Heart left ventricle (tissue), 13 donors: ENCODE data around the gene VPS45.

ENCODE experiments used
- POLR2A ChIP-seq, 2 donors: fragments of 450-650 bp; IDR thresholded peaks; one replicate each; pipeline ENCODE4 v1.6.1; 2017; ENCODE audit warnings: antibody characterized with exemption in 2 of 2, mild to moderate bottlenecking in 2 of 2, moderate library complexity in 2 of 2
- TF ChIP-seq, protein P1 (sequence below), 12 donors: fragments of 200-600 bp; sonication (generic) in 4 of 12; IDR thresholded peaks; one replicate each; pipeline versions ENCODE4 v1.5.0 to v1.8.0; 2018 to 2022; ENCODE audit warnings: antibody characterized with exemption in 12 of 12, mild to moderate bottlenecking in 5 of 12
- donor health status: ischemic (EF 13 %, LVEDD 7.1; RV severe dilation, severe dysfunction).
- donor health status: DM: no; HTN: yes; CAD: no.
- donor health status: DM: no; HTN: no; CAD: no.
- donor health status: ischemic (EF 25% LVEDD 6.9; RV normal size, moderate dysfunction).
- donor health status: ischemic (EF 25% LVEDD 5.7; RV mildly dilated, moderate dysfunction).
- donor health status: ischemic (EF 35%, LVEDD 5.7; RV mildly dilated, moderate dysfunction).
- donor health status: nonischemic (EF 11% LVEDD 7.7; RV severe dilation, severe dysfunction).
- donor health status: DM: yes; HTN: yes; CAD: no.
- donor health status: PGD.
- donor health status: ischemic (EF 29% LVEDD 5.4; RV normal size, mild dysfunction).
- donor health status: nonischemic (EF 23%, LVEDD 6.1; RV moderate dilation, normal function).

DNA sequence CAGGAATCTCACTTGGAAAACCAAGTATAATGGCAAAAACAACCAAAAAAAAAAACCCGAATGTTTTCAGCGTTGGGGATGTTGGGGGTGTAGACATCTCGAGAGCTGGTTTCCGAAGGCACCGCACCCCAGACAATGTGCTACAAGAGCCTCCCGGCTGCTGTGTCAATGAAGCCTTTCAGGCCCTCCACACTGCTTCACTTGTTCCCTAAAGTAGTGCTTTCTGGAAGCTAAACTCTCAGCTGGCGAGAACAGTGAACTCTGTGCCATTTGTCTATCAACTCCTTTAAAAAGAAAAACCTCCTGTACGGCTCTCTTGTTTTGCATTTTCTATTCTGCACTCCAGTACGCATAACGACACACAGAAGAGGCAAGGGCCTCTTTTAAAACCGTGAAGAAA is 114.7 kb downstream of the VPS45 start:
- TF ChIP-seq, protein P1, sequence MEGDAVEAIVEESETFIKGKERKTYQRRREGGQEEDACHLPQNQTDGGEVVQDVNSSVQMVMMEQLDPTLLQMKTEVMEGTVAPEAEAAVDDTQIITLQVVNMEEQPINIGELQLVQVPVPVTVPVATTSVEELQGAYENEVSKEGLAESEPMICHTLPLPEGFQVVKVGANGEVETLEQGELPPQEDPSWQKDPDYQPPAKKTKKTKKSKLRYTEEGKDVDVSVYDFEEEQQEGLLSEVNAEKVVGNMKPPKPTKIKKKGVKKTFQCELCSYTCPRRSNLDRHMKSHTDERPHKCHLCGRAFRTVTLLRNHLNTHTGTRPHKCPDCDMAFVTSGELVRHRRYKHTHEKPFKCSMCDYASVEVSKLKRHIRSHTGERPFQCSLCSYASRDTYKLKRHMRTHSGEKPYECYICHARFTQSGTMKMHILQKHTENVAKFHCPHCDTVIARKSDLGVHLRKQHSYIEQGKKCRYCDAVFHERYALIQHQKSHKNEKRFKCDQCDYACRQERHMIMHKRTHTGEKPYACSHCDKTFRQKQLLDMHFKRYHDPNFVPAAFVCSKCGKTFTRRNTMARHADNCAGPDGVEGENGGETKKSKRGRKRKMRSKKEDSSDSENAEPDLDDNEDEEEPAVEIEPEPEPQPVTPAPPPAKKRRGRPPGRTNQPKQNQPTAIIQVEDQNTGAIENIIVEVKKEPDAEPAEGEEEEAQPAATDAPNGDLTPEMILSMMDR (IDR thresholded peaks at IDR 0.05) = no peak
- no peak for TF ChIP-seq POLR2A (IDR thresholded peaks at IDR 0.05)
